ENCODE measurements around the gene POP7. TPM values are rescaled to one million over a fixed set of nuclear protein-coding genes. Genes with fewer than 3 reads are reported as not detected.

The POP7 gene
- total and polyA plus RNA-seq, 2 experiments from 2014 or later = 39.2 to 48.7 TPM

- Histone ChIP-seq H3K4me1 (ENCODE audit: insufficient read depth) (no peaks in the 10 kb centered on the region), H3K9me3 (ENCODE audit: low read depth) (no peaks in the 10 kb centered on the region), H3K4me3 (no peak overlapping the region), H3K27me3 (no peaks in the 10 kb centered on the region), H3K4me2 (no peak overlapping the region), H3K9me2 (replicated peaks; ENCODE audit: insufficient read depth) (no peaks in the 10 kb centered on the region), H4K20me1 (ENCODE audit: insufficient read depth, poor library complexity, severe bottlenecking) (no peaks in the 10 kb centered on the region), H3K27ac (no peak overlapping the region), H2AFZ (no peak overlapping the region), H3K36me3 (replicated peaks; ENCODE audit: insufficient read depth, low read depth) (no peaks in the 10 kb centered on the region), H3K79me2 (no peaks in the 10 kb centered on the region)
- no peak for TF ChIP-seq EZH2 (IDR thresholded peaks at IDR 0.05; ENCODE audit: borderline replicate concordance)
- no peak for TF ChIP-seq EZH2phosphoT487 (IDR thresholded peaks at IDR 0.05; ENCODE audit: low read depth, severe bottlenecking, unreplicated experiment)
- TF ChIP-seq, protein P1, sequence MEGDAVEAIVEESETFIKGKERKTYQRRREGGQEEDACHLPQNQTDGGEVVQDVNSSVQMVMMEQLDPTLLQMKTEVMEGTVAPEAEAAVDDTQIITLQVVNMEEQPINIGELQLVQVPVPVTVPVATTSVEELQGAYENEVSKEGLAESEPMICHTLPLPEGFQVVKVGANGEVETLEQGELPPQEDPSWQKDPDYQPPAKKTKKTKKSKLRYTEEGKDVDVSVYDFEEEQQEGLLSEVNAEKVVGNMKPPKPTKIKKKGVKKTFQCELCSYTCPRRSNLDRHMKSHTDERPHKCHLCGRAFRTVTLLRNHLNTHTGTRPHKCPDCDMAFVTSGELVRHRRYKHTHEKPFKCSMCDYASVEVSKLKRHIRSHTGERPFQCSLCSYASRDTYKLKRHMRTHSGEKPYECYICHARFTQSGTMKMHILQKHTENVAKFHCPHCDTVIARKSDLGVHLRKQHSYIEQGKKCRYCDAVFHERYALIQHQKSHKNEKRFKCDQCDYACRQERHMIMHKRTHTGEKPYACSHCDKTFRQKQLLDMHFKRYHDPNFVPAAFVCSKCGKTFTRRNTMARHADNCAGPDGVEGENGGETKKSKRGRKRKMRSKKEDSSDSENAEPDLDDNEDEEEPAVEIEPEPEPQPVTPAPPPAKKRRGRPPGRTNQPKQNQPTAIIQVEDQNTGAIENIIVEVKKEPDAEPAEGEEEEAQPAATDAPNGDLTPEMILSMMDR (IDR thresholded peaks at IDR 0.05; ENCODE audit: poor library complexity) = no peak
- DNase-seq (ENCODE audit: low spot score) = no peak
- WGBS (ENCODE audit: low lambda C conversion rate, missing lambda C conversion rate) = 76% methylated on average over 24 of the region's 28 CpGs
These were observed 39.3 kb downstream of the POP7 start for GRCh38 chr7:100745184-100745583.

DNA sequence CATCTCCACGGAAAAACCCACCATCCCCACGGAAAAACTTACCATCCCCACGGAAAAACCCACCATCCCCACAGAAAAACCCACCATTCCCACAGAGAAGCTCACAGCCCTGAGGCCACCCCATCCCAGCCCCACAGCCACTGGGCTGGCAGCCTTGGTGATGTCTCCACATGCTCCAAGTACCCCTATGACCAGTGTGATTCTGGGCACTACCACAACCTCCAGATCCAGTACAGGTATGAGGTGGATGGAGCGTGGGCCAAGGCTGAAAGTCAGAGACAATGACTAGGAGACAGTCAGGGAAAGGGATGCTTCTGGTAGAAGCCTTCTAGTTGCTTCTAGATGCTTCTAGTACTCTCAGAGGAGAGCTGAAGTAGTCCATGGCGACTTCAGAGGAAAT, 47.1 kb downstream of the POP7 start:
- Histone ChIP-seq H3K4me1 (ENCODE audit: insufficient read depth) (no peaks in the 10 kb centered on the region), H3K4me2 (no peak overlapping the region), H2AFZ (no peak overlapping the region), H3K36me3 (replicated peaks; ENCODE audit: insufficient read depth, low read depth) (no peaks in the 10 kb centered on the region), H3K9me2 (replicated peaks; ENCODE audit: insufficient read depth) (no peaks in the 10 kb centered on the region), H3K27ac (no peak overlapping the region), H3K9me3 (ENCODE audit: low read depth) (no peaks in the 10 kb centered on the region), H3K4me3 (no peak overlapping the region), H3K27me3 (peaks cover 14% of the 10 kb centered on the region), H4K20me1 (ENCODE audit: insufficient read depth, poor library complexity, severe bottlenecking) (no peaks in the 10 kb centered on the region), H3K79me2 (no peaks in the 10 kb centered on the region)
- 87% methylated on average over 5 of the region's 5 CpGs for WGBS (ENCODE audit: low lambda C conversion rate, missing lambda C conversion rate)
- DNase-seq (ENCODE audit: low spot score) = no peak
- TF ChIP-seq, protein P1 (IDR thresholded peaks at IDR 0.05; ENCODE audit: poor library complexity) = no peak
- TF ChIP-seq EZH2 (IDR thresholded peaks at IDR 0.05; ENCODE audit: borderline replicate concordance) (no peak), EZH2phosphoT487 (IDR thresholded peaks at IDR 0.05; ENCODE audit: low read depth, severe bottlenecking, unreplicated experiment) (no peak)

DNA sequence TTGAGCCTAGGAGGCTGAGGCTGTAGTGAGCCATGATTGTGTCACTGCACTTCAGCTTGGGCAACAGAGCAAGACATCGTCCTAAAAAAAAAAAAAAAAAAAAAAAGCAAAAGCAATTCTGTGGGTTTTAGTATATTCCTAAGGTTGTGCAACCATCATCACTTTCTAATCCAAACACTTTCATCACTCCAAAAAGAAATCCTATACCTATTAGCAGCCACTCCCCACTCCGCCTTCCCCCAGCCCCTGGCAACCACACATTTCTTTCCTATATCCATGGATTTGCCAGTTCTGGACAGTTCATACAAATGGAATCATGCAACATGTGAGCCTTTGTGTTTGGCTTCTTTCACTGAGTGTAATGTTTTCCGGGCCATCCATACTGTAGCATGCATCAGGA, 47.8 kb downstream of the POP7 start:
- DNase-seq (ENCODE audit: low spot score) = no peak
- 85% methylated on average over 3 of the region's 3 CpGs for WGBS (ENCODE audit: low lambda C conversion rate, missing lambda C conversion rate)

More for the DNA sequence above, 47.8 kb downstream of the POP7 start:
- Histone ChIP-seq H3K79me2 (no peaks in the 10 kb centered on the region), H3K9me2 (replicated peaks; ENCODE audit: insufficient read depth) (no peaks in the 10 kb centered on the region), H3K36me3 (replicated peaks; ENCODE audit: insufficient read depth, low read depth) (no peaks in the 10 kb centered on the region), H4K20me1 (ENCODE audit: insufficient read depth, poor library complexity, severe bottlenecking) (no peaks in the 10 kb centered on the region), H3K4me1 (ENCODE audit: insufficient read depth) (no peaks in the 10 kb centered on the region), H3K27me3 (peaks cover 14% of the 10 kb centered on the region), H2AFZ (no peak overlapping the region), H3K4me3 (no peak overlapping the region), H3K9me3 (ENCODE audit: low read depth) (no peaks in the 10 kb centered on the region), H3K27ac (no peak overlapping the region), H3K4me2 (no peak overlapping the region)
- TF ChIP-seq EZH2phosphoT487 (IDR thresholded peaks at IDR 0.05; ENCODE audit: low read depth, severe bottlenecking, unreplicated experiment) = no peak

Other genes with a start within 250 kb of the POP7 start
- gene SPACDR, start 241.9 kb upstream of the POP7 start, total RNA-seq = 0.13 and 0.72 TPM in 2 replicates
- gene SPACDR, start 241.9 kb upstream of the POP7 start, polyA plus RNA-seq = 0.46 TPM in 1 of 2 replicates, not detected in the other
- gene TSC22D4, start 226.9 kb upstream of the POP7 start, total RNA-seq = 25.4 and 26.2 TPM in 2 replicates
- gene TSC22D4, start 226.9 kb upstream of the POP7 start, polyA plus RNA-seq = 89.6 and 90.7 TPM in 2 replicates
- 1.6 and 2.4 TPM in 2 replicates for gene NYAP1, start 222.2 kb upstream of the POP7 start, total RNA-seq
- 0.68 TPM in 1 of 2 replicates, not detected in the other for gene NYAP1, start 222.2 kb upstream of the POP7 start, polyA plus RNA-seq
- gene AGFG2, start 166.9 kb upstream of the POP7 start, total RNA-seq = 32.8 and 38.6 TPM in 2 replicates
- gene AGFG2, start 166.9 kb upstream of the POP7 start, polyA plus RNA-seq = 33.3 and 53.7 TPM in 2 replicates
- gene SAP25, start 132.2 kb upstream of the POP7 start, total RNA-seq = not detected in 2 replicates
- gene SAP25, start 132.2 kb upstream of the POP7 start, polyA plus RNA-seq = 1.8 and 4.0 TPM in 2 replicates
- 34.0 and 40.3 TPM in 2 replicates for gene LRCH4, start 120.0 kb upstream of the POP7 start, total RNA-seq
- gene LRCH4, start 120.0 kb upstream of the POP7 start, polyA plus RNA-seq = 105 and 129 TPM in 2 replicates
- gene FBXO24, start 119.8 kb upstream of the POP7 start, total RNA-seq = 1.1 and 1.4 TPM in 2 replicates
- gene FBXO24, start 119.8 kb upstream of the POP7 start, polyA plus RNA-seq = 0.49 and 1.6 TPM in 2 replicates
- gene PCOLCE, start 103.8 kb upstream of the POP7 start, total RNA-seq = 64.2 and 90.0 TPM in 2 replicates
- 249 and 343 TPM in 2 replicates for gene PCOLCE, start 103.8 kb upstream of the POP7 start, polyA plus RNA-seq
- gene MOSPD3, start 93.6 kb upstream of the POP7 start, total RNA-seq = 8.8 and 10.4 TPM in 2 replicates
- 39.2 and 44.4 TPM in 2 replicates for gene MOSPD3, start 93.6 kb upstream of the POP7 start, polyA plus RNA-seq
- 12.5 and 13.5 TPM in 2 replicates for gene TFR2, start 64.6 kb upstream of the POP7 start, total RNA-seq
- 11.1 and 16.8 TPM in 2 replicates for gene TFR2, start 64.6 kb upstream of the POP7 start, polyA plus RNA-seq
- not detected in 2 replicates for gene ACTL6B, start 49.7 kb upstream of the POP7 start, total RNA-seq
- gene ACTL6B, start 49.7 kb upstream of the POP7 start, polyA plus RNA-seq = not detected in 2 replicates
- gene GNB2, start 32.4 kb upstream of the POP7 start, total RNA-seq = 99.6 and 111 TPM in 2 replicates
- gene GNB2, start 32.4 kb upstream of the POP7 start, polyA plus RNA-seq = 204 and 222 TPM in 2 replicates
- gene GIGYF1, start 11.9 kb upstream of the POP7 start, total RNA-seq = 14.2 and 17.6 TPM in 2 replicates
- 13.2 and 16.8 TPM in 2 replicates for gene GIGYF1, start 11.9 kb upstream of the POP7 start, polyA plus RNA-seq
- gene EPO, start 14.3 kb downstream of the POP7 start, total RNA-seq = 0.16 and 1.3 TPM in 2 replicates
- gene EPO, start 14.3 kb downstream of the POP7 start, polyA plus RNA-seq = 0.11 TPM in 1 of 2 replicates, not detected in the other
- gene ZAN, start 27.5 kb downstream of the POP7 start, total RNA-seq = not detected in 2 replicates
- not detected in 2 replicates for gene ZAN, start 27.5 kb downstream of the POP7 start, polyA plus RNA-seq
- 57.9 and 61.1 TPM in 2 replicates for gene EPHB4, start 121.4 kb downstream of the POP7 start, total RNA-seq
- gene EPHB4, start 121.4 kb downstream of the POP7 start, polyA plus RNA-seq = 47.2 and 51.6 TPM in 2 replicates
- 15.4 and 21.3 TPM in 2 replicates for gene SLC12A9, start 146.6 kb downstream of the POP7 start, total RNA-seq
- gene SLC12A9, start 146.6 kb downstream of the POP7 start, polyA plus RNA-seq = 17.1 and 23.5 TPM in 2 replicates
- gene TRIP6, start 161.3 kb downstream of the POP7 start, total RNA-seq = 54.0 and 57.5 TPM in 2 replicates
- gene TRIP6, start 161.3 kb downstream of the POP7 start, polyA plus RNA-seq = 70.3 and 98.9 TPM in 2 replicates
- 35.8 and 49.1 TPM in 2 replicates for gene SRRT, start 169.0 kb downstream of the POP7 start, total RNA-seq
- 91.7 and 135 TPM in 2 replicates for gene SRRT, start 169.0 kb downstream of the POP7 start, polyA plus RNA-seq
- gene UFSP1, start 183.6 kb downstream of the POP7 start, total RNA-seq = 3.9 TPM in 2 replicates
- gene UFSP1, start 183.6 kb downstream of the POP7 start, polyA plus RNA-seq = 4.2 and 4.3 TPM in 2 replicates
- 3.2 and 4.6 TPM in 2 replicates for gene ACHE, start 189.8 kb downstream of the POP7 start, total RNA-seq
- gene ACHE, start 189.8 kb downstream of the POP7 start, polyA plus RNA-seq = 16.3 and 18.3 TPM in 2 replicates
- gene MUC3A, start 243.4 kb downstream of the POP7 start, total RNA-seq = 1.9 and 4.9 TPM in 2 replicates
- 9.4 and 10.6 TPM in 2 replicates for gene MUC3A, start 243.4 kb downstream of the POP7 start, polyA plus RNA-seq

Measured in hepatocyte (in vitro differentiated cells).